ENCODE data around the gene VWA1. TPM values are rescaled to one million over a fixed set of nuclear protein-coding genes. Genes with fewer than 3 reads are reported as not detected.

The VWA1 gene
- polyA plus RNA-seq, 1 of the 3 experiments (the other 2 are of a cell fraction): 7.4 TPM

DNA sequence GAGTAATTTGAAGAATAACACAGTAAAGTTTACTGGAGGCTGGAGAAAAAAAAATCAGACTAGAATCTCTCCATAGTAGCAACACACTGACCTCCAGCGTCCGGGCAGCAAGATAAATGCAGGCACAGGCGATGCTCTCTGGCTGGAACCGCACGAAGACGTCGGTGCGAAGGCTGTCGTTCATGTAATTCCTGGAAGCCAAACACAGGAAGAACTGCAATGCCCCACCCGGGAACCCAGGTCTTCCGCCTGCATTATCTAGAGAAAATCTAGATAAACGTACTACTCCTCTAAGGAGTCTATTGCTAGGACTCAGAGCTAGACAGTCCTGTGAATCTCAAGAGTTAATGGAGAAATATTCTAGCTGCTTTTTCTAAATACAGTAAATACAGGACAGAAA lies 44.8 kb upstream of the VWA1 start:
- H4K20me1 ChIP-seq (ENCODE audit: insufficient read depth): 0 out of 2 replicates have a peak, but pooled peaks cover 4% of the 10 kb centered on the region
- no peaks in the 10 kb centered on the region for H3F3A ChIP-seq (replicated peaks; ENCODE audit: insufficient read depth)
- peaks cover 50 to 83% of the 10 kb centered on the region in 2 experiments for H3K36me3 ChIP-seq (replicated peaks in 1 of 2; ENCODE audit: control insufficient read depth in 1 of 2, insufficient read depth in 2 of 2, low read length in 1 of 2)
- TF ChIP-seq RCOR1 (IDR thresholded peaks at IDR 0.05; ENCODE audit: low read length) (no peak), FOXM1 (IDR thresholded peaks at IDR 0.05; ENCODE audit: low read depth) (no peak), TEAD4 (IDR thresholded peaks at IDR 0.05; ENCODE audit: borderline replicate concordance, insufficient read depth) (no peak)
- TF ChIP-seq, protein P1, sequence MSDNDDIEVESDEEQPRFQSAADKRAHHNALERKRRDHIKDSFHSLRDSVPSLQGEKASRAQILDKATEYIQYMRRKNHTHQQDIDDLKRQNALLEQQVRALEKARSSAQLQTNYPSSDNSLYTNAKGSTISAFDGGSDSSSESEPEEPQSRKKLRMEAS (IDR thresholded peaks at IDR 0.05; ENCODE audit: low read depth): no peak
- POLR2A ChIA-PET: interaction anchor here (2.3 kb wide), 1 partner anchor 8 kb away, joined by 10 read pairs; the partner anchor contains the start of gene CCNL2
- 89% methylated on average over 5 of the region's 12 CpGs for WGBS (ENCODE audit: low lambda C conversion rate)
- H3K9ac ChIP-seq: no peak overlapping the region
- DNase-seq: no peak
- H2AFZ ChIP-seq (ENCODE audit: low read depth): no peak overlapping the region
- no peak overlapping the region for H3K4me3 ChIP-seq (ENCODE audit: low read depth in 2 of 2, low read length in 1 of 2)
- no peaks in the 10 kb centered on the region for H3K9me3 ChIP-seq
- CTCF ChIA-PET: interaction anchor here (1.2 to 2.8 kb wide), 3 partner anchors 8 to 12 kb away, joined by 4 to 16 read pairs (median 6); partner anchors contain the start of gene CCNL2
- peaks cover 45% of the 10 kb centered on the region for H3K79me2 ChIP-seq (ENCODE audit: insufficient read depth)
- H3K9me2 ChIP-seq: no peaks in the 10 kb centered on the region
- no peaks in the 10 kb centered on the region for H3K27me3 ChIP-seq (ENCODE audit: insufficient read depth)
- H3K27ac ChIP-seq (ENCODE audit: low read depth in 2 of 2, low read length in 1 of 2): no peak overlapping the region
- H3K4me1 ChIP-seq (ENCODE audit: control insufficient read depth in 1 of 2, insufficient read depth in 2 of 2, low read depth in 1 of 2, low read length in 1 of 2): no peaks in the 10 kb centered on the region
- H3K4me2 ChIP-seq: no peak overlapping the region

DNA sequence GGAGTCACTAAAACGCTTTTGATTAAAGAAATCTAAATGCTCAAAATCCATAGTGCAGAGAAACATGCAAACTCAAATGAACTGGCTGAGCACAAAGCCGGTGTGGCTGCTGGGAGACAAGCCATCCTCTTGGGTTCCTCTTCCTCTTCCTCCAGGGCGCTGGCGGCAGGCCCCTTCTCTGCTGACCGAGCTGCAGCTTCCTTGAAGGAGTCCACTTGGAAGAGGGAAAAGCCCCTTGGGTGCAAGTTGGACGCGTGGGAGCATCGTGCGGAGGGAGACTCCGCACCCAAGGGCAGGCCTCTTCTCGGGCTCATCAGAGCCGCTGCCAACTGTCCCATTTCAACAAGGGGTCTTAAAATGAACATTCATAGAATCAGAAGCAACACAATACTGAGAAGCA lies 44.3 kb upstream of the VWA1 start:
- 90% methylated on average over 10 of the region's 12 CpGs for WGBS (ENCODE audit: low lambda C conversion rate)
- Histone ChIP-seq H2AFZ (ENCODE audit: low read depth) (no peak overlapping the region), H3K36me3 (replicated peaks in 1 of 2; ENCODE audit: control insufficient read depth in 1 of 2, insufficient read depth in 2 of 2, low read length in 1 of 2) (peaks cover 48 to 78% of the 10 kb centered on the region in 2 experiments), H3K9me2 (no peaks in the 10 kb centered on the region), H3K79me2 (ENCODE audit: insufficient read depth) (peaks cover 51% of the 10 kb centered on the region), H3K4me2 (no peak overlapping the region), H3K27me3 (ENCODE audit: insufficient read depth) (no peaks in the 10 kb centered on the region), H3F3A (replicated peaks; ENCODE audit: insufficient read depth) (no peaks in the 10 kb centered on the region), H4K20me1 (ENCODE audit: insufficient read depth) (0 out of 2 replicates have a peak, but pooled peaks cover 4% of the 10 kb centered on the region), H3K9me3 (no peaks in the 10 kb centered on the region), H3K9ac (no peak overlapping the region), H3K4me3 (ENCODE audit: low read depth in 2 of 2, low read length in 1 of 2) (no peak overlapping the region), H3K4me1 (ENCODE audit: control insufficient read depth in 1 of 2, insufficient read depth in 2 of 2, low read depth in 1 of 2, low read length in 1 of 2) (no peaks in the 10 kb centered on the region), H3K27ac (ENCODE audit: low read depth in 2 of 2, low read length in 1 of 2) (no peak overlapping the region)
- ChIA-PET POLR2A (no interaction called here), CTCF (interaction anchor here (1.2 kb wide), 1 partner anchor 11 kb away, joined by 4 read pairs; no protein-coding TSS in a partner anchor)
- TF ChIP-seq PBX3 (IDR thresholded peaks at IDR 0.05): no peak
- TF ChIP-seq RXRA (IDR thresholded peaks at IDR 0.05; ENCODE audit: borderline replicate concordance, low read depth): no peak
- no peak for TF ChIP-seq POLR2AphosphoS5 (IDR thresholded peaks at IDR 0.05; ENCODE audit: low read depth, low read length)
- no peak for TF ChIP-seq TEAD4 (IDR thresholded peaks at IDR 0.05; ENCODE audit: borderline replicate concordance, insufficient read depth)
- no peak for TF ChIP-seq GATA2 (CRISPR knock-in tag; IDR thresholded peaks at IDR 0.05)
- TF ChIP-seq SMC3 (IDR thresholded peaks at IDR 0.05; ENCODE audit: low read depth, low read length): no peak
- TF ChIP-seq ZBTB33 (IDR thresholded peaks at IDR 0.05; ENCODE audit: borderline replicate concordance, low read depth): no peak
- TF ChIP-seq REST (IDR thresholded peaks at IDR 0.05; ENCODE audit: low read depth, low read length): no peak
- TF ChIP-seq, protein P2, sequence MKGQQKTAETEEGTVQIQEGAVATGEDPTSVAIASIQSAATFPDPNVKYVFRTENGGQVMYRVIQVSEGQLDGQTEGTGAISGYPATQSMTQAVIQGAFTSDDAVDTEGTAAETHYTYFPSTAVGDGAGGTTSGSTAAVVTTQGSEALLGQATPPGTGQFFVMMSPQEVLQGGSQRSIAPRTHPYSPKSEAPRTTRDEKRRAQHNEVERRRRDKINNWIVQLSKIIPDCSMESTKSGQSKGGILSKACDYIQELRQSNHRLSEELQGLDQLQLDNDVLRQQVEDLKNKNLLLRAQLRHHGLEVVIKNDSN (IDR thresholded peaks at IDR 0.05; ENCODE audit: borderline replicate concordance, low read depth): no peak
- TF ChIP-seq YY1 (IDR thresholded peaks at IDR 0.05; ENCODE audit: low read depth): no peak
- TF ChIP-seq FOXM1 (IDR thresholded peaks at IDR 0.05; ENCODE audit: low read depth): no peak
- TF ChIP-seq EZH2phosphoT487 (IDR thresholded peaks at IDR 0.05; ENCODE audit: borderline replicate concordance, low read depth): no peak
- no peak for TF ChIP-seq ELF1 (IDR thresholded peaks at IDR 0.05)
- TF ChIP-seq GABPA (IDR thresholded peaks at IDR 0.05; ENCODE audit: low read depth): no peak
- no peak for TF ChIP-seq IRF3 (IDR thresholded peaks at IDR 0.05; ENCODE audit: low read depth, low read length)
- no peak for TF ChIP-seq RCOR1 (IDR thresholded peaks at IDR 0.05; ENCODE audit: low read length)
- TF ChIP-seq NRF1 (IDR thresholded peaks at IDR 0.05; ENCODE audit: low read depth, low read length): no peak
- TF ChIP-seq RAD21 (IDR thresholded peaks at IDR 0.05; ENCODE audit: low read length): no peak
- DNase-seq: no peak
